VCaP (cell line): Measurements from ENCODE around the gene TCOF1.

ENCODE experiments used
- H3K27ac ChIP-seq: fragments of 450-650 bp; 2 replicates; pipeline ENCODE4 v1.5.1; 2017
- TF ChIP-seq, protein P1 (sequence below): fragments of 450-650 bp; conservative IDR thresholded peaks from 2 replicates; pipeline ENCODE4 v1.5.1; 2017; ENCODE audit warnings: mild to moderate bottlenecking, moderate library complexity

TCOF1 gene

GRCh38 chr5:150401376-150402228 is 44.1 kb downstream of the TCOF1 start:
- TF ChIP-seq, protein P1, sequence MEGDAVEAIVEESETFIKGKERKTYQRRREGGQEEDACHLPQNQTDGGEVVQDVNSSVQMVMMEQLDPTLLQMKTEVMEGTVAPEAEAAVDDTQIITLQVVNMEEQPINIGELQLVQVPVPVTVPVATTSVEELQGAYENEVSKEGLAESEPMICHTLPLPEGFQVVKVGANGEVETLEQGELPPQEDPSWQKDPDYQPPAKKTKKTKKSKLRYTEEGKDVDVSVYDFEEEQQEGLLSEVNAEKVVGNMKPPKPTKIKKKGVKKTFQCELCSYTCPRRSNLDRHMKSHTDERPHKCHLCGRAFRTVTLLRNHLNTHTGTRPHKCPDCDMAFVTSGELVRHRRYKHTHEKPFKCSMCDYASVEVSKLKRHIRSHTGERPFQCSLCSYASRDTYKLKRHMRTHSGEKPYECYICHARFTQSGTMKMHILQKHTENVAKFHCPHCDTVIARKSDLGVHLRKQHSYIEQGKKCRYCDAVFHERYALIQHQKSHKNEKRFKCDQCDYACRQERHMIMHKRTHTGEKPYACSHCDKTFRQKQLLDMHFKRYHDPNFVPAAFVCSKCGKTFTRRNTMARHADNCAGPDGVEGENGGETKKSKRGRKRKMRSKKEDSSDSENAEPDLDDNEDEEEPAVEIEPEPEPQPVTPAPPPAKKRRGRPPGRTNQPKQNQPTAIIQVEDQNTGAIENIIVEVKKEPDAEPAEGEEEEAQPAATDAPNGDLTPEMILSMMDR = no peak
- no peak overlapping the region for H3K27ac ChIP-seq

DNA sequence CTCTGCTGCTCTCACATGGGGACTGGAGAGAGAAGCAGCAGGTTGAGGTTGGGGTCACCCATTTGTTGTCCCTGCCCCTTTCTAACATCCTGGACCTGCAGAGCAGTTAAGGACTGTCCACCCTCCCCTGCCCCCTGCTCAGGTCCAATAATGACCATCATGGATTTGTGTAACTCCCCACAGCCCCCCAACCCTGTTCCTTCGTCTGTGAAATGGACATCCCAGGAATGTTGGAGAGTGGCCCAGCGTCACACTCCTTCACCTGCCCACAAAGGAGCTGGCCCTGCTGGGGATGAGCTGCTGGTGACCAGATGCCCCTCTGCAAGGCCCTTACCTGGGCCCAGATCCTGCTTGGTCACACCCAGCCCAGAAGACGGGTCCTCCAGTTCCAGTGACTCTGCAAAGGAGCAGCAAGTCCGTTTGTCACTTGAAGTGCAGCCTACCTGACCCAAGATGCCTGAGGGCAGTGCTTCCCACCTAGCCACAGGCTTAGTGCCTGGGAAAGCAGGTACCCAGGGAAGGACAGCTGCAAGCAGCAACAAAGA is 44.8 kb downstream of the TCOF1 start:
- no peak overlapping the region for H3K27ac ChIP-seq
- TF ChIP-seq, protein P1 = no peak

- TF ChIP-seq, protein P1 = no peak
- H3K27ac ChIP-seq = no peak overlapping the region
Observed at GRCh38 chr5:150402901-150403342, 45.4 kb downstream of the TCOF1 start.

GRCh38 chr5:150404121-150404520 is 46.6 kb downstream of the TCOF1 start:
- H3K27ac ChIP-seq = no peak overlapping the region
- TF ChIP-seq, protein P1 = no peak

GRCh38 chr5:150404535-150404934 is 47.0 kb downstream of the TCOF1 start:
- H3K27ac ChIP-seq = no peak overlapping the region
- TF ChIP-seq, protein P1 = no peak

- no peak overlapping the region for H3K27ac ChIP-seq
- TF ChIP-seq, protein P1 = no peak
Observed at GRCh38 chr5:150404941-150405816, 47.7 kb downstream of the TCOF1 start.
